WI38 (cell line): ENCODE results near the gene DENND5B.

Experiments
- H3K4me3 ChIP-seq: 2 replicates; pipeline ENCODE4 v1.5.1; 2011; ENCODE audit warnings: low read depth, mild to moderate bottlenecking, control low read depth, low read length
- TF ChIP-seq, protein P1 (sequence below): IDR thresholded peaks from 2 replicates; pipeline ENCODE4 v1.5.1; 2012; ENCODE audit warnings: low read depth, mild to moderate bottlenecking, control low read depth, low read length

Gene DENND5B

GRCh38 chr12:31362759-31363415, 228.0 kb downstream of the DENND5B start:
- no peak overlapping the region for H3K4me3 ChIP-seq
- TF ChIP-seq, protein P1, sequence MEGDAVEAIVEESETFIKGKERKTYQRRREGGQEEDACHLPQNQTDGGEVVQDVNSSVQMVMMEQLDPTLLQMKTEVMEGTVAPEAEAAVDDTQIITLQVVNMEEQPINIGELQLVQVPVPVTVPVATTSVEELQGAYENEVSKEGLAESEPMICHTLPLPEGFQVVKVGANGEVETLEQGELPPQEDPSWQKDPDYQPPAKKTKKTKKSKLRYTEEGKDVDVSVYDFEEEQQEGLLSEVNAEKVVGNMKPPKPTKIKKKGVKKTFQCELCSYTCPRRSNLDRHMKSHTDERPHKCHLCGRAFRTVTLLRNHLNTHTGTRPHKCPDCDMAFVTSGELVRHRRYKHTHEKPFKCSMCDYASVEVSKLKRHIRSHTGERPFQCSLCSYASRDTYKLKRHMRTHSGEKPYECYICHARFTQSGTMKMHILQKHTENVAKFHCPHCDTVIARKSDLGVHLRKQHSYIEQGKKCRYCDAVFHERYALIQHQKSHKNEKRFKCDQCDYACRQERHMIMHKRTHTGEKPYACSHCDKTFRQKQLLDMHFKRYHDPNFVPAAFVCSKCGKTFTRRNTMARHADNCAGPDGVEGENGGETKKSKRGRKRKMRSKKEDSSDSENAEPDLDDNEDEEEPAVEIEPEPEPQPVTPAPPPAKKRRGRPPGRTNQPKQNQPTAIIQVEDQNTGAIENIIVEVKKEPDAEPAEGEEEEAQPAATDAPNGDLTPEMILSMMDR = no peak

DNA sequence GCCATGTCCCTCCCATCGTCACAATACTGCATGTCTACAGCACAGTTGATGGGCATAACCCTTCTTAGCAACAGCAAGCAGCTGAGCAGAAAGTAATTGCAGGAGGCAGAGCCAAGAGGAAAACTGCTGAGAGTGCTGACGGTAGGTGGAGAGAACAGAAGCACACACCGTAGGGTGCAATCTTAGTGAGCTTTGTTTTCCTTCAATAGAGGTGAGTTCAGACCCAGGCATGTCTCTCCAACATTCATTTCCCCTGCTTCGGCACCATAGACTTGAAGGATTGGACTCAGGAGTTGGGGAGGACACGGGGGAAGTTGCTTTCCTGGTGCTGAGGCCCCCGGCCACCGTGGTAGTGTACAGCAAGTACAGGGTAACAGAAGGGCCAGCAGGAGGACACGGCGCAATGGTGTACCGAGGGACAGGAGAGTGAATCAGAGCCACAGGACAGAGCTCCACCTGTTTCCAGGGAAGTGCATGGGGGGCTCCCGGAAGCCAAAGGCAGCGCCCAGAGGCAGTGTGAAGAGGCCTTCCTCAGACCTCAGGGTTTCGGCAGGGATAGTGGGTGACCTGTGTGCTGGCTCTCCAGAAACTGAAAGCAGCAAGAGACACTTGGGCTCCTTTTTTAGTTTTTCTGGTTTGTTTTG, 228.7 kb downstream of the DENND5B start:
- TF ChIP-seq, protein P1 = no peak
- H3K4me3 ChIP-seq = no peak overlapping the region

DNA sequence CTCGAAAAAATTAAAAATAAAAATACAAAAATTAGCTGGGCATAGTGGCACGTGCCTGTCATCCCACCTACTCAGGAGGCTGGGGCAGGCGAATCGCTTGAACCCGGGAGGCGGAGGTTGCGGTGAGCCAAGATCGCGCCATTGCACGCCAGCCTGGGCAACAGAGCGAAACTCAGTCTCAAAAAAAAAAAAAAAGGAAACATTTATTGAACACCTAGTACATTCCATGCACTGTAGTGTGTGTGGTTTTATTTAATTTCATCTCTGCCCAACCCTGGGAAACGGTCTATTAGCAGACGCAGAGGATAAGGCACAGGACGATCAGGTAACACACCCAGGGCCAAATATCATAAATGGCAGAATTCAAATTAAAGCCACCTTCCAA, 229.2 kb downstream of the DENND5B start:
- TF ChIP-seq, protein P1 = no peak
- no peak overlapping the region for H3K4me3 ChIP-seq

- TF ChIP-seq, protein P1 = no peak
- H3K4me3 ChIP-seq = no peak overlapping the region
Observed at GRCh38 chr12:31355747-31356107, 235.2 kb downstream of the DENND5B start.

GRCh38 chr12:31353750-31354708, 236.9 kb downstream of the DENND5B start:
- TF ChIP-seq, protein P1 = no peak

GRCh38 chr12:31346267-31346666, 244.7 kb downstream of the DENND5B start:
- H3K4me3 ChIP-seq = no peak overlapping the region
- TF ChIP-seq, protein P1 = no peak

More at GRCh38 chr12:31353750-31354708, 236.9 kb downstream of the DENND5B start:
- H3K4me3 ChIP-seq = no peak overlapping the region
